HepG2 (cell line): ENCODE data around the gene PCDHGA10. TPM values are rescaled to one million over a fixed set of nuclear protein-coding genes. Genes with fewer than 3 reads are reported as not detected.

Source experiments
- ATAC-seq: fragments of 200-7000 bp; cut with Tn5 transposase; 3 replicates; pipeline ENCODE4 v1.9.1; 2020; ENCODE audit warnings: mild to moderate bottlenecking, moderate library complexity
- BruUV-seq: library from RNA; stranded (reverse); fragments of 400-500 nt; replicated peaks from 2 replicates; lab custom pipeline; 2021; lab: Mats Ljungman, UMichigan
- CTCF ChIA-PET: fragments of 300-600 bp; formaldehyde crosslinking; extraction: SDS; loops from one replicate; lab custom pipeline; 2021; ENCODE audit warnings: low total read pairs, inconsistent platforms, low intra/inter-chr PET ratio; lab: Yijun Ruan, JAX
- POLR2A ChIA-PET: fragments of 350-600 bp; sonication (Branson Sonifier 250); formaldehyde crosslinking; loops from one replicate; lab custom pipeline; 2020; ENCODE audit warnings: antibody characterized with exemption, inconsistent platforms; lab: Yijun Ruan, JAX
- DNase-seq: peaks from one replicate; pipeline ENCODE4 v3.0.0-alpha.2; 2015; ENCODE audit warnings: low spot score
- FAIRE-seq: peaks from 3 replicates; lab custom pipeline; 2011; peaks lifted over from hg19 to GRCh38; lab: Jason Lieb, UNC
- H2AFZ ChIP-seq: one replicate; pipeline ENCODE4 v1.6.1; 2011; ENCODE audit warnings: low read length, inconsistent platforms
- H3K27ac ChIP-seq: fragments of 300-600 bp; 3 replicates; pipeline ENCODE4 v1.8.0; 2011; ENCODE audit warnings: mixed run types, mild to moderate bottlenecking, mixed read lengths, low read length, inconsistent platforms; ENCODE audit not compliant: insufficient read depth; ENCODE audit errors: extremely low read length
- H3K27me3 ChIP-seq, 2 experiments: fragments of 200-600 bp in 1 of 2; 2 replicates in 1 of 2; 3 replicates in 1 of 2; pipeline versions ENCODE4 v1.6.0 to v1.8.0; 2011; ENCODE audit warnings: low read length in 2 of 2, mild to moderate bottlenecking in 2 of 2, moderate library complexity in 2 of 2, inconsistent platforms in 1 of 2; ENCODE audit not compliant: insufficient read depth in 2 of 2, control insufficient read depth in 1 of 2
- H3K36me3 ChIP-seq, 2 experiments: fragments of 200-600 bp in 1 of 2; replicated peaks in 1 of 2; 2 replicates in 1 of 2; 3 replicates in 1 of 2; pipeline versions ENCODE4 v1.5.1 to v1.8.0; 2011; ENCODE audit warnings: low read length in 2 of 2, inconsistent platforms in 1 of 2; ENCODE audit not compliant: insufficient read depth in 2 of 2, control insufficient read depth in 1 of 2
- H3K4me1 ChIP-seq: 2 replicates; pipeline ENCODE4 v1.5.1; 2012; ENCODE audit warnings: low read length, inconsistent platforms; ENCODE audit not compliant: insufficient read depth
- H3K4me2 ChIP-seq: 2 replicates; pipeline ENCODE4 v1.6.0; 2011; ENCODE audit warnings: low read depth, low read length, inconsistent platforms
- H3K4me3 ChIP-seq, 3 experiments: fragments of 200-600 bp in 1 of 3; sonication (generic), shearing (Covaris generic) in 1 of 3; replicated peaks in 1 of 3; 2 replicates each; pipeline ENCODE4 v1.5.1; 2011 to 2016; ENCODE audit warnings: low read length in 3 of 3, inconsistent platforms in 2 of 3, low read depth in 2 of 3, mild to moderate bottlenecking in 2 of 3, control low read depth in 1 of 3, mixed read lengths in 1 of 3; ENCODE audit not compliant: insufficient read depth in 1 of 3
- H3K79me2 ChIP-seq: one replicate; pipeline ENCODE4 v1.6.1; 2011; ENCODE audit warnings: low read length, inconsistent platforms; ENCODE audit not compliant: insufficient read depth
- H3K9ac ChIP-seq: 2 replicates; pipeline ENCODE4 v1.6.0; 2011; ENCODE audit warnings: mild to moderate bottlenecking, low read depth, low read length, inconsistent platforms; ENCODE audit not compliant: insufficient read depth
- H3K9me3 ChIP-seq: 2 replicates; pipeline ENCODE4 v1.5.1; 2012; ENCODE audit warnings: mild to moderate bottlenecking, low read length
- H4K20me1 ChIP-seq: 2 replicates; pipeline ENCODE4 v1.6.0; 2011; ENCODE audit warnings: inconsistent platforms, mild to moderate bottlenecking, low read length, moderate library complexity; ENCODE audit not compliant: insufficient read depth
- CEBPB ChIP-seq: IDR thresholded peaks from 2 replicates; pipeline ENCODE4 v1.6.1; 2011; ENCODE audit warnings: low read depth, low read length, improper control_type of control experiment, borderline replicate concordance
- CEBPG ChIP-seq: IDR thresholded peaks from 2 replicates; pipeline ENCODE4 v1.6.1; 2016
- PRDM10 ChIP-seq: sonication (generic); formaldehyde crosslinking; IDR thresholded peaks from 2 replicates; pipeline ENCODE4 v1.4.0; 2020; ENCODE audit warnings: low read depth, missing genetic modification reagents
- ZNF256 ChIP-seq: sonication (generic); formaldehyde crosslinking; conservative IDR thresholded peaks from 2 replicates; pipeline ENCODE4 v1.4.0; 2020; ENCODE audit warnings: missing genetic modification reagents
- WGBS: methylation state at CpG from one replicate; pipeline ENCODE4 v1.1.6; 2017; ENCODE audit warnings: low lambda C conversion rate; 5-methylcytosine and 5-hydroxymethylcytosine counted together
- in situ Hi-C: cut with HindIII; loops from 2 replicates; pipeline ENCODE4 v1.10.0; 2017; ENCODE audit warnings: low pct_unique_long_range_greater_than_20kb; ENCODE audit not compliant: extremely low pct_ligation_motif_present
- intact Hi-C: fragments of 100-400 bp; cut with micrococcal nuclease; formaldehyde crosslinking; loops from one replicate; pipeline ENCODE4 v1.10.0; 2022; ENCODE audit not compliant: unreplicated experiment
- polyA plus RNA-seq, 8 experiments: library from polyadenylated mRNA; depleted of rRNA in 3 of 8; stranded (reverse) in 7 of 8; unstranded in 1 of 8; fragments of >200 nt; fragmentation: Illumina TruSeq in 4 of 8; extraction: Trizol in 4 of 8; gene quantifications; 2 replicates each; pipeline versions ENCODE4 v1.2.1 to v1.2.3, GENCODE V29; 2011 to 2016; ENCODE audit warnings: low read depth in 4 of 8, missing spikeins in 1 of 8, mixed read lengths in 1 of 8; ENCODE audit not compliant: insufficient read depth in 1 of 8
- total RNA-seq, 5 experiments: library from RNA; depleted of rRNA; stranded (reverse); fragments of >200 nt; fragmentation: Illumina TruSeq; extraction: Trizol; gene quantifications; 2 replicates each; pipeline ENCODE4 v1.2.3, GENCODE V29; 2016; ENCODE audit warnings: low read depth in 1 of 5

PCDHGA10 gene
- total and polyA plus RNA-seq, 2 of the 13 experiments (the other 11 are each of a cell fraction or from before 2014, with no cell fraction given), result 0.04 to 0.18 TPM

- ATAC-seq (no peak), DNase-seq (no peak), FAIRE-seq (no peak)
- Histone ChIP-seq H3K27me3 (no peaks in the 10 kb centered on the region), H4K20me1 (no peaks in the 10 kb centered on the region), H3K79me2 (no peaks in the 10 kb centered on the region), H3K9ac (no peak overlapping the region), H3K4me3 (no peak overlapping the region), H3K36me3 (no peaks in the 10 kb centered on the region), H3K4me1 (peaks cover 5% of the 10 kb centered on the region; the same call in 1 of the 2 replicates), H3K27ac (no peak overlapping the region), H2AFZ (no peak overlapping the region), H3K9me3 (peaks cover 27% of the 10 kb centered on the region), H3K4me2 (peak overlapping the region; percentile 51; the same call in 1 of the 2 replicates)
- 65% methylated on average over 10 of the region's 10 CpGs for WGBS
- in situ Hi-C loops (no loop called here), intact Hi-C loops (no loop called here)
- ChIA-PET POLR2A (no interaction called here), CTCF (no interaction called here)
- TF ChIP-seq CEBPB, result peak; percentile 92
- TF ChIP-seq ZNF256, result no peak
- TF ChIP-seq PRDM10, result no peak
- TF ChIP-seq CEBPG (CRISPR knock-in tag), result peak; percentile 50; the same call in 1 of the 2 replicates
- BruUV-seq, result no TSS peak
Measured at GRCh38 chr5:141388661-141389060, 24.1 kb upstream of the PCDHGA10 start.
